ENCODE results near the gene C1S.
"Not testable (repeated sequence)": the region's sequence is repeated elsewhere in the genome, so short reads cannot be mapped to it uniquely, and the experiment has no call there.

C1S gene

GRCh38 chr12:7046383-7047105 is 14.0 kb upstream of the C1S start:
- in situ Hi-C loops (cut with MboI; ENCODE audit: low sequenced_read_pairs): no loop called here

GRCh38 chr12:7047306-7047705 is 13.2 kb upstream of the C1S start:
- in situ Hi-C loops (cut with MboI; ENCODE audit: low sequenced_read_pairs): no loop called here

GRCh38 chr12:7049445-7049951 is 11.0 kb upstream of the C1S start:
- in situ Hi-C loops (cut with MboI; ENCODE audit: low sequenced_read_pairs): not testable (repeated sequence)

GRCh38 chr12:7049973-7050372 is 10.5 kb upstream of the C1S start:
- in situ Hi-C loops (cut with MboI; ENCODE audit: low sequenced_read_pairs): not testable (repeated sequence)

GRCh38 chr12:7054925-7055324 is 5.6 kb upstream of the C1S start:
- in situ Hi-C loops (cut with MboI; ENCODE audit: low sequenced_read_pairs): no loop called here

GRCh38 chr12:7055736-7056135 is 4.8 kb upstream of the C1S start:
- in situ Hi-C loops (cut with MboI; ENCODE audit: low sequenced_read_pairs): not testable (repeated sequence)

GRCh38 chr12:7058163-7058845 is 2.2 kb upstream of the C1S start:
- in situ Hi-C loops (cut with MboI; ENCODE audit: low sequenced_read_pairs): no loop called here

GRCh38 chr12:7058850-7059395 is 1.6 kb upstream of the C1S start:
- in situ Hi-C loops (cut with MboI; ENCODE audit: low sequenced_read_pairs): no loop called here

- in situ Hi-C loops (cut with MboI; ENCODE audit: low sequenced_read_pairs): no loop called here
Measured at GRCh38 chr12:7059780-7060179, 738 bp upstream of the C1S start.

GRCh38 chr12:7061138-7061537 is 620 bp downstream of the C1S start:
- in situ Hi-C loops (cut with MboI; ENCODE audit: low sequenced_read_pairs): no loop called here

GRCh38 chr12:7061596-7061995 is 1.1 kb downstream of the C1S start:
- in situ Hi-C loops (cut with MboI; ENCODE audit: low sequenced_read_pairs): no loop called here

- in situ Hi-C loops (cut with MboI; ENCODE audit: low sequenced_read_pairs): no loop called here
Measured at GRCh38 chr12:7064516-7064915, 4.0 kb downstream of the C1S start.

GRCh38 chr12:7065073-7065623 is 4.6 kb downstream of the C1S start:
- in situ Hi-C loops (cut with MboI; ENCODE audit: low sequenced_read_pairs): no loop called here

GRCh38 chr12:7066596-7066995 is 6.1 kb downstream of the C1S start:
- in situ Hi-C loops (cut with MboI; ENCODE audit: low sequenced_read_pairs): no loop called here

- in situ Hi-C loops (cut with MboI; ENCODE audit: low sequenced_read_pairs): no loop called here
Measured at GRCh38 chr12:7067096-7067495, 6.6 kb downstream of the C1S start.

- in situ Hi-C loops (cut with MboI; ENCODE audit: low sequenced_read_pairs): no loop called here
Measured at GRCh38 chr12:7068240-7068993, 7.9 kb downstream of the C1S start.

- in situ Hi-C loops (cut with MboI; ENCODE audit: low sequenced_read_pairs): no loop called here
Measured at GRCh38 chr12:7068994-7069346, 8.5 kb downstream of the C1S start.

GRCh38 chr12:7069386-7069785 is 8.9 kb downstream of the C1S start:
- in situ Hi-C loops (cut with MboI; ENCODE audit: low sequenced_read_pairs): no loop called here

- in situ Hi-C loops (cut with MboI; ENCODE audit: low sequenced_read_pairs): no loop called here
Measured at GRCh38 chr12:7072035-7072434, 11.5 kb downstream of the C1S start.

- in situ Hi-C loops (cut with MboI; ENCODE audit: low sequenced_read_pairs): no loop called here
Measured at GRCh38 chr12:7072554-7072953, 12.0 kb downstream of the C1S start.

- in situ Hi-C loops (cut with MboI; ENCODE audit: low sequenced_read_pairs): no loop called here
Measured at GRCh38 chr12:7073946-7074345, 13.4 kb downstream of the C1S start.

Data from HL-60/S4 treated with phorbol 12-myristate 13-acetate at 8.2 ng/mL for 4 days and 3 days (cell line).